IMR-90 (cell line): ENCODE results near the gene CWC22. TPM values are rescaled to one million over a fixed set of nuclear protein-coding genes. Genes with fewer than 3 reads are reported as not detected.
A peak's percentile ranks its signal among the peaks of the same experiment; 100 is the strongest.

ENCODE experiments used
- ATAC-seq: fragments of 200-7000 bp; cut with Tn5 transposase; 2 replicates; pipeline ENCODE4 v1.9.1; 2020; ENCODE audit warnings: low read depth, mild to moderate bottlenecking, moderate library complexity
- BruUV-seq: library from RNA; stranded (reverse); fragments of 400-500 nt; replicated peaks from 2 replicates; lab custom pipeline; 2021; lab: Mats Ljungman, UMichigan
- CTCF ChIA-PET: fragments of 300-600 bp; formaldehyde crosslinking; extraction: SDS; loops from one replicate; lab custom pipeline; 2021; ENCODE audit warnings: antibody characterized with exemption; lab: Yijun Ruan, JAX
- POLR2A ChIA-PET: fragments of 300-600 bp; sonication (Branson Sonifier 250); formaldehyde crosslinking; loops from one replicate; lab custom pipeline; 2022; ENCODE audit warnings: antibody characterized with exemption; ENCODE audit not compliant: unreplicated experiment; lab: Charles Lee
- DNase-seq: peaks from one replicate; pipeline ENCODE4 v3.0.0; 2013
- H2AFZ ChIP-seq: replicated peaks from 2 replicates; pipeline ENCODE3; 2013; ENCODE audit warnings: low read length, mild to moderate bottlenecking; ENCODE audit not compliant: poor library complexity
- H2AK5ac ChIP-seq: 2 replicates; pipeline ENCODE4 v1.6.1; 2013; ENCODE audit warnings: low read depth, low read length, inconsistent platforms
- H2AK9ac ChIP-seq: replicated peaks from 2 replicates; pipeline ENCODE3; 2013; ENCODE audit warnings: mild to moderate bottlenecking, low read depth, low read length, moderate library complexity; ENCODE audit not compliant: poor library complexity
- H2BK120ac ChIP-seq: 2 replicates; pipeline ENCODE4 v1.6.1; 2013; ENCODE audit warnings: low read depth, low read length, inconsistent platforms
- H2BK15ac ChIP-seq: 3 replicates; pipeline ENCODE4 v1.6.1; 2013; ENCODE audit warnings: low read depth, low read length, inconsistent platforms
- H2BK20ac ChIP-seq: 2 replicates; pipeline ENCODE4 v1.6.1; 2013; ENCODE audit warnings: low read depth, mild to moderate bottlenecking, inconsistent platforms, low read length, moderate library complexity
- H2BK5ac ChIP-seq: 2 replicates; pipeline ENCODE4 v1.6.1; 2013; ENCODE audit warnings: mild to moderate bottlenecking, low read depth, low read length, inconsistent platforms; ENCODE audit not compliant: poor library complexity, severe bottlenecking
- H3K14ac ChIP-seq: replicated peaks from 2 replicates; pipeline ENCODE4 v1.6.1; 2013; ENCODE audit warnings: low read depth, low read length, inconsistent platforms
- H3K18ac ChIP-seq: 2 replicates; pipeline ENCODE4 v1.6.1; 2013; ENCODE audit warnings: low read depth, low read length, control low read depth
- H3K23ac ChIP-seq: 2 replicates; pipeline ENCODE4 v1.6.1; 2013; ENCODE audit warnings: low read depth, low read length, inconsistent platforms
- H3K27ac ChIP-seq: 2 replicates; pipeline ENCODE4 v1.5.1; 2013; ENCODE audit warnings: mild to moderate bottlenecking, control low read depth, low read length; ENCODE audit not compliant: insufficient read depth
- H3K27me3 ChIP-seq: 2 replicates; pipeline ENCODE4 v1.6.1; 2013; ENCODE audit warnings: low read length; ENCODE audit not compliant: control insufficient read depth, insufficient read depth
- H3K36me3 ChIP-seq: 2 replicates; pipeline ENCODE4 v1.6.1; 2013; ENCODE audit warnings: low read length, mixed read lengths; ENCODE audit not compliant: control insufficient read depth, insufficient read depth
- H3K4ac ChIP-seq: 2 replicates; pipeline ENCODE4 v1.6.1; 2013; ENCODE audit warnings: low read depth, low read length, inconsistent platforms
- H3K4me1 ChIP-seq: 2 replicates; pipeline ENCODE4 v1.6.1; 2013; ENCODE audit warnings: low read length, mixed read lengths; ENCODE audit not compliant: control insufficient read depth, insufficient read depth
- H3K4me2 ChIP-seq: 2 replicates; pipeline ENCODE4 v1.6.1; 2013; ENCODE audit warnings: low read depth, mild to moderate bottlenecking, control low read depth, low read length, moderate library complexity
- H3K4me3 ChIP-seq: 2 replicates; pipeline ENCODE4 v1.5.1; 2013; ENCODE audit warnings: low read depth, mild to moderate bottlenecking, control low read depth, low read length, moderate library complexity; ENCODE audit not compliant: insufficient read depth
- H3K56ac ChIP-seq: 2 replicates; pipeline ENCODE4 v1.6.1; 2013; ENCODE audit warnings: low read length, inconsistent platforms; ENCODE audit not compliant: insufficient read depth; ENCODE audit errors: extremely low read depth
- H3K79me1 ChIP-seq, 2 experiments: 2 replicates each; pipeline ENCODE4 v1.6.1; 2013; ENCODE audit warnings: low read length in 2 of 2, inconsistent platforms in 1 of 2, low read depth in 1 of 2
- H3K9ac ChIP-seq: 2 replicates; pipeline ENCODE4 v1.6.1; 2013; ENCODE audit warnings: low read depth, low read length, control low read depth
- H3K9me1 ChIP-seq: 2 replicates; pipeline ENCODE4 v1.6.1; 2013; ENCODE audit warnings: low read length, inconsistent platforms; ENCODE audit not compliant: insufficient read depth
- H3K9me3 ChIP-seq: 2 replicates; pipeline ENCODE4 v1.6.1; 2013; ENCODE audit warnings: low read length; ENCODE audit not compliant: control insufficient read depth, insufficient read depth
- H4K20me1 ChIP-seq: 2 replicates; pipeline ENCODE4 v1.6.1; 2013; ENCODE audit warnings: low read length, inconsistent platforms; ENCODE audit not compliant: insufficient read depth
- H4K5ac ChIP-seq: 2 replicates; pipeline ENCODE4 v1.6.1; 2013; ENCODE audit warnings: mild to moderate bottlenecking, low read depth, low read length, control low read depth
- H4K8ac ChIP-seq, 2 experiments: 2 replicates each; pipeline ENCODE4 v1.6.1; 2013; ENCODE audit warnings: low read depth in 2 of 2, low read length in 2 of 2, control low read depth in 1 of 2, inconsistent platforms in 1 of 2
- H4K91ac ChIP-seq: 2 replicates; pipeline ENCODE4 v1.6.1; 2013; ENCODE audit warnings: low read depth, low read length, inconsistent platforms; ENCODE audit not compliant: insufficient read depth
- CEBPB ChIP-seq: IDR thresholded peaks from 2 replicates; pipeline ENCODE4 v1.6.1; 2012; ENCODE audit warnings: low read depth, low read length, improper control_type of control experiment
- USF2 ChIP-seq: fragments of 150-350 bp; IDR thresholded peaks from 2 replicates; pipeline ENCODE4 v1.6.1; 2017; ENCODE audit warnings: mild to moderate bottlenecking, antibody characterized with exemption, low read length, low read depth
- WGBS, 2 experiments: methylation state at CpG; one replicate each; pipeline versions ENCODE4 v1.1.5 to v1.1.7; 2013; ENCODE audit warnings: missing lambda C conversion rate in 2 of 2; ENCODE audit not compliant: insufficient read length in 1 of 2; ENCODE audit errors: extremely low coverage in 2 of 2; 5-methylcytosine and 5-hydroxymethylcytosine counted together
- dilution Hi-C: fragments of 300-500 bp; cut with HindIII; formaldehyde crosslinking; loops from one replicate; pipeline ENCODE4 v1.14.3; 2018; ENCODE audit warnings: low sequenced_read_pairs; ENCODE audit not compliant: unreplicated experiment
- in situ Hi-C: fragments of 300-500 bp; cut with MboI; formaldehyde crosslinking; loops from 3 replicates; pipeline ENCODE4 v1.14.3; 2019; ENCODE audit warnings: low sequenced_read_pairs, inconsistent platforms, mixed read lengths
- intact Hi-C: fragments of 100-400 bp; cut with micrococcal nuclease; formaldehyde crosslinking; loops from 2 replicates; pipeline ENCODE4 v1.10.0; 2022
- polyA plus RNA-seq, 3 experiments: library from polyadenylated mRNA; depleted of rRNA; stranded (reverse); fragments of >200 nt; gene quantifications; 2 replicates each; pipeline ENCODE4 v1.2.3, GENCODE V29; 2012; ENCODE audit warnings: low replicate concordance in 1 of 3
- total RNA-seq: library from RNA; depleted of rRNA; stranded (reverse); fragments of >200 nt; gene quantifications from 2 replicates; pipeline ENCODE4 v1.2.3, GENCODE V29; 2012

The CWC22 gene
- total and polyA plus RNA-seq, 2 of the 4 experiments (the other 2 are of a cell fraction): 4.5 to 17.9 TPM

- Histone ChIP-seq H4K91ac (no peak overlapping the region), H3K56ac (no peak overlapping the region), H3K18ac (no peak overlapping the region), H3K9ac (no peak overlapping the region), H3K4me3 (no peak overlapping the region), H3K27ac (no peak overlapping the region), H4K8ac (no peak overlapping the region), H3K27me3 (no peaks in the 10 kb centered on the region; the same call in 1 of the 2 replicates), H3K23ac (no peak overlapping the region), H3K36me3 (no peaks in the 10 kb centered on the region), H2BK20ac (no peak overlapping the region), H2AK5ac (no peak overlapping the region), H3K14ac (no peak overlapping the region), H3K9me1 (no peaks in the 10 kb centered on the region), H3K4me1 (no peaks in the 10 kb centered on the region), H2AFZ (no peak overlapping the region), H4K5ac (no peak overlapping the region), H2AK9ac (no peak overlapping the region), H3K9me3 (no peaks in the 10 kb centered on the region), H3K4ac (no peak overlapping the region), H4K20me1 (no peaks in the 10 kb centered on the region), H2BK15ac (no peak overlapping the region), H2BK5ac (no peak overlapping the region), H2BK120ac (no peak overlapping the region), H3K79me1 (no peaks in the 10 kb centered on the region), H3K4me2 (no peak overlapping the region)
- ATAC-seq (no peak; the same call in 1 of the 2 replicates), DNase-seq (no peak)
- dilution Hi-C loops: no loop called here
- BruUV-seq: no TSS peak
- POLR2A ChIA-PET: no interaction called here
- no CpG with 5 or more reads among the region's 1 CpG for WGBS, 2 experiments
- in situ Hi-C loops: no loop called here
- intact Hi-C loops: no loop called here
- no peak for TF ChIP-seq USF2
- TF ChIP-seq CEBPB: peak; percentile 66
- CTCF ChIA-PET: no interaction called here
Measured at GRCh38 chr2:180046202-180046601, 39.1 kb upstream of the CWC22 start.
